HepG2 (cell line): ENCODE measurements around the gene MYL6. TPM values are rescaled to one million over a fixed set of nuclear protein-coding genes. Genes with fewer than 3 reads are reported as not detected.

Experiments used
- ARHGAP35 ChIP-seq: sonication (generic); formaldehyde crosslinking; IDR thresholded peaks from 2 replicates; pipeline ENCODE4 v1.9.0; 2022; ENCODE audit warnings: mild to moderate bottlenecking, inconsistent platforms, moderate library complexity, missing genetic modification reagents, borderline replicate concordance
- CEBPB ChIP-seq: IDR thresholded peaks from 2 replicates; pipeline ENCODE4 v1.6.1; 2011; ENCODE audit warnings: low read depth, low read length, improper control_type of control experiment, borderline replicate concordance
- DNMT3B ChIP-seq: conservative IDR thresholded peaks from 2 replicates; pipeline ENCODE4 v1.6.1; 2016; ENCODE audit warnings: missing biosample characterization, control low read depth
- GTF3A ChIP-seq: sonication (generic); formaldehyde crosslinking; conservative IDR thresholded peaks from 2 replicates; pipeline ENCODE4 v1.4.0; 2020; ENCODE audit warnings: mild to moderate bottlenecking, missing genetic modification reagents
- HMG20B ChIP-seq: conservative IDR thresholded peaks from 2 replicates; pipeline ENCODE4 v1.6.1; 2016; ENCODE audit warnings: missing genetic modification reagents, missing compliant biosample characterization
- KAT7 ChIP-seq: IDR thresholded peaks from 2 replicates; pipeline ENCODE4 v1.6.1; 2018; ENCODE audit warnings: borderline replicate concordance, missing compliant biosample characterization
- KAT8 ChIP-seq: IDR thresholded peaks from 2 replicates; pipeline ENCODE4 v1.6.1; 2016; ENCODE audit warnings: missing genetic modification reagents, missing compliant biosample characterization
- MTA3 ChIP-seq: sonication (generic); formaldehyde crosslinking; IDR thresholded peaks from 2 replicates; pipeline ENCODE4 v1.4.0; 2020; ENCODE audit warnings: missing genetic modification reagents
- NCOR1 ChIP-seq: fragments of 200-600 bp; sonication (generic); IDR thresholded peaks from 2 replicates; pipeline ENCODE4 v1.7.0; 2017; ENCODE audit warnings: antibody characterized with exemption, low read length, borderline replicate concordance
- NFE2L2 ChIP-seq: fragments of 150-350 bp; IDR thresholded peaks from 2 replicates; pipeline ENCODE4 v1.6.1; 2014; ENCODE audit warnings: low read length
- NRL ChIP-seq: sonication (generic); formaldehyde crosslinking; IDR thresholded peaks from 2 replicates; pipeline ENCODE4 v1.5.0; 2020; ENCODE audit warnings: missing genetic modification reagents, mild to moderate bottlenecking, moderate library complexity, borderline replicate concordance
- ZNF121 ChIP-seq: sonication (generic); formaldehyde crosslinking; IDR thresholded peaks from 2 replicates; pipeline ENCODE4 v1.5.0; 2020; ENCODE audit warnings: mild to moderate bottlenecking, missing genetic modification reagents
- ZNF274 ChIP-seq: sonication (generic); formaldehyde crosslinking; IDR thresholded peaks from 2 replicates; pipeline ENCODE4 v1.5.1; 2020; ENCODE audit warnings: mild to moderate bottlenecking, missing genetic modification reagents
- ZNF350 ChIP-seq: sonication (generic); formaldehyde crosslinking; IDR thresholded peaks from 2 replicates; pipeline ENCODE4 v1.4.0; 2020; ENCODE audit warnings: mild to moderate bottlenecking, low read depth, missing genetic modification reagents, borderline replicate concordance
- ZNF446 ChIP-seq: sonication (generic); formaldehyde crosslinking; IDR thresholded peaks from 2 replicates; pipeline ENCODE4 v1.5.0; 2020; ENCODE audit warnings: mild to moderate bottlenecking, missing genetic modification reagents
- ZNF709 ChIP-seq: sonication (generic); formaldehyde crosslinking; IDR thresholded peaks from 2 replicates; pipeline ENCODE4 v1.5.0; 2020; ENCODE audit warnings: mild to moderate bottlenecking, missing genetic modification reagents
- polyA plus RNA-seq, 8 experiments: library from polyadenylated mRNA; depleted of rRNA in 3 of 8; stranded (reverse) in 7 of 8; unstranded in 1 of 8; fragments of >200 nt; fragmentation: Illumina TruSeq in 4 of 8; extraction: Trizol in 4 of 8; gene quantifications; 2 replicates each; pipeline versions ENCODE4 v1.2.1 to v1.2.3, GENCODE V29; 2011 to 2016; ENCODE audit warnings: low read depth in 4 of 8, missing spikeins in 1 of 8, mixed read lengths in 1 of 8; ENCODE audit not compliant: insufficient read depth in 1 of 8
- total RNA-seq, 5 experiments: library from RNA; depleted of rRNA; stranded (reverse); fragments of >200 nt; fragmentation: Illumina TruSeq; extraction: Trizol; gene quantifications; 2 replicates each; pipeline ENCODE4 v1.2.3, GENCODE V29; 2016; ENCODE audit warnings: low read depth in 1 of 5
- TF ChIP-seq, protein P1 (sequence below): sonication (generic); formaldehyde crosslinking; IDR thresholded peaks from 2 replicates; pipeline ENCODE4 v1.8.0; 2022; ENCODE audit warnings: mild to moderate bottlenecking, missing genetic modification reagents, moderate library complexity
- TF ChIP-seq, protein P2 (sequence below): sonication (generic); formaldehyde crosslinking; conservative IDR thresholded peaks from 2 replicates; pipeline ENCODE4 v1.8.0; 2022; ENCODE audit warnings: mild to moderate bottlenecking, moderate library complexity, missing genetic modification reagents
- TF ChIP-seq, protein P3 (sequence below): fragments of 450-650 bp; IDR thresholded peaks from 2 replicates; pipeline ENCODE4 v1.6.1; 2016
- TF ChIP-seq, protein P4 (sequence below): IDR thresholded peaks from 2 replicates; pipeline ENCODE4 v1.6.1; 2016; ENCODE audit warnings: missing compliant biosample characterization, missing genetic modification reagents, borderline replicate concordance
- TF ChIP-seq, protein P5 (sequence below): sonication (generic); formaldehyde crosslinking; conservative IDR thresholded peaks from 2 replicates; pipeline ENCODE4 v1.4.0; 2020; ENCODE audit warnings: mild to moderate bottlenecking, missing genetic modification reagents, moderate library complexity

Gene MYL6
- total and polyA plus RNA-seq, 2 of the 13 experiments (the other 11 are each of a cell fraction or from before 2014, with no cell fraction given), result 1,127 to 1,192 TPM

DNA sequence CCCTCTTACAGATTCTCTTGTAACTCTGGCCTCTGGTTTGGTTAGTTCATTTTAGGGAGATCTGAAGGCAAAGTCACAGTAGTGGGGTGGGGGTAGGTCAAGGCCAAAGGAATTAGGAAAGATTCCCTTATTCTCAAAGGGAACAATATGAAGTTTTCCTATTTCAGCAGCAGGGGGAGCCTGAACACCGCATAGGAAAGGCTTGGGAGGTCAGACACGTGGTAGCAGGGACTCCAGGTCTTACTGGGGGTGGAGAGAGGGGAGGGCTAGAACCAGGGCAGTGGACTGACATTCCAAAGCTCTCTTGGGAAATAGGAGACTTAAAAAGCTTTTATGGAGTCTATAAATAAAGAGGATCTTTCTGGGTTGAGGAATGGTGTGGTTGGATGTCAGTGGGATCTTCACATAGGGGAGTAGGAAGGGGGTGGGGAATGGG, 38.8 kb upstream of the MYL6 start (continued):
- TF ChIP-seq, protein P1, sequence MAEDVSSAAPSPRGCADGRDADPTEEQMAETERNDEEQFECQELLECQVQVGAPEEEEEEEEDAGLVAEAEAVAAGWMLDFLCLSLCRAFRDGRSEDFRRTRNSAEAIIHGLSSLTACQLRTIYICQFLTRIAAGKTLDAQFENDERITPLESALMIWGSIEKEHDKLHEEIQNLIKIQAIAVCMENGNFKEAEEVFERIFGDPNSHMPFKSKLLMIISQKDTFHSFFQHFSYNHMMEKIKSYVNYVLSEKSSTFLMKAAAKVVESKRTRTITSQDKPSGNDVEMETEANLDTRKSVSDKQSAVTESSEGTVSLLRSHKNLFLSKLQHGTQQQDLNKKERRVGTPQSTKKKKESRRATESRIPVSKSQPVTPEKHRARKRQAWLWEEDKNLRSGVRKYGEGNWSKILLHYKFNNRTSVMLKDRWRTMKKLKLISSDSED (CRISPR knock-in tag), result no peak
- TF ChIP-seq KAT8 (CRISPR knock-in tag), result peak; percentile 29; the same call in 1 of the 2 replicates
- TF ChIP-seq HMG20B (CRISPR knock-in tag), result no peak
- TF ChIP-seq, protein P2, sequence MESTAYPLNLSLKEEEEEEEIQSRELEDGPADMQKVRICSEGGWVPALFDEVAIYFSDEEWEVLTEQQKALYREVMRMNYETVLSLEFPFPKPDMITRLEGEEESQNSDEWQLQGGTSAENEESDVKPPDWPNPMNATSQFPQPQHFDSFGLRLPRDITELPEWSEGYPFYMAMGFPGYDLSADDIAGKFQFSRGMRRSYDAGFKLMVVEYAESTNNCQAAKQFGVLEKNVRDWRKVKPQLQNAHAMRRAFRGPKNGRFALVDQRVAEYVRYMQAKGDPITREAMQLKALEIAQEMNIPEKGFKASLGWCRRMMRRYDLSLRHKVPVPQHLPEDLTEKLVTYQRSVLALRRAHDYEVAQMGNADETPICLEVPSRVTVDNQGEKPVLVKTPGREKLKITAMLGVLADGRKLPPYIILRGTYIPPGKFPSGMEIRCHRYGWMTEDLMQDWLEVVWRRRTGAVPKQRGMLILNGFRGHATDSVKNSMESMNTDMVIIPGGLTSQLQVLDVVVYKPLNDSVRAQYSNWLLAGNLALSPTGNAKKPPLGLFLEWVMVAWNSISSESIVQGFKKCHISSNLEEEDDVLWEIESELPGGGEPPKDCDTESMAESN, result no peak
- TF ChIP-seq, protein P3, sequence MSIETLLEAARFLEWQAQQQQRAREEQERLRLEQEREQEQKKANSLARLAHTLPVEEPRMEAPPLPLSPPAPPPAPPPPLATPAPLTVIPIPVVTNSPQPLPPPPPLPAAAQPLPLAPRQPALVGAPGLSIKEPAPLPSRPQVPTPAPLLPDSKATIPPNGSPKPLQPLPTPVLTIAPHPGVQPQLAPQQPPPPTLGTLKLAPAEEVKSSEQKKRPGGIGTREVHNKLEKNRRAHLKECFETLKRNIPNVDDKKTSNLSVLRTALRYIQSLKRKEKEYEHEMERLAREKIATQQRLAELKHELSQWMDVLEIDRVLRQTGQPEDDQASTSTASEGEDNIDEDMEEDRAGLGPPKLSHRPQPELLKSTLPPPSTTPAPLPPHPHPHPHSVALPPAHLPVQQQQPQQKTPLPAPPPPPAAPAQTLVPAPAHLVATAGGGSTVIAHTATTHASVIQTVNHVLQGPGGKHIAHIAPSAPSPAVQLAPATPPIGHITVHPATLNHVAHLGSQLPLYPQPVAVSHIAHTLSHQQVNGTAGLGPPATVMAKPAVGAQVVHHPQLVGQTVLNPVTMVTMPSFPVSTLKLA, result peak; percentile 82
- TF ChIP-seq ZNF709 (CRISPR knock-in tag), result no peak
- TF ChIP-seq ZNF274 (CRISPR knock-in tag), result no peak
- TF ChIP-seq NCOR1, result no peak
- no peak; the same call in 1 of the 2 replicates for TF ChIP-seq DNMT3B (CRISPR knock-in tag)
- no peak for TF ChIP-seq NRL (CRISPR knock-in tag)
- TF ChIP-seq, protein P4, sequence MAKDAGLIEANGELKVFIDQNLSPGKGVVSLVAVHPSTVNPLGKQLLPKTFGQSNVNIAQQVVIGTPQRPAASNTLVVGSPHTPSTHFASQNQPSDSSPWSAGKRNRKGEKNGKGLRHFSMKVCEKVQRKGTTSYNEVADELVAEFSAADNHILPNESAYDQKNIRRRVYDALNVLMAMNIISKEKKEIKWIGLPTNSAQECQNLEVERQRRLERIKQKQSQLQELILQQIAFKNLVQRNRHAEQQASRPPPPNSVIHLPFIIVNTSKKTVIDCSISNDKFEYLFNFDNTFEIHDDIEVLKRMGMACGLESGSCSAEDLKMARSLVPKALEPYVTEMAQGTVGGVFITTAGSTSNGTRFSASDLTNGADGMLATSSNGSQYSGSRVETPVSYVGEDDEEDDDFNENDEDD (CRISPR knock-in tag), result peak; percentile 48; the same call in 1 of the 2 replicates
- TF ChIP-seq, protein P5, sequence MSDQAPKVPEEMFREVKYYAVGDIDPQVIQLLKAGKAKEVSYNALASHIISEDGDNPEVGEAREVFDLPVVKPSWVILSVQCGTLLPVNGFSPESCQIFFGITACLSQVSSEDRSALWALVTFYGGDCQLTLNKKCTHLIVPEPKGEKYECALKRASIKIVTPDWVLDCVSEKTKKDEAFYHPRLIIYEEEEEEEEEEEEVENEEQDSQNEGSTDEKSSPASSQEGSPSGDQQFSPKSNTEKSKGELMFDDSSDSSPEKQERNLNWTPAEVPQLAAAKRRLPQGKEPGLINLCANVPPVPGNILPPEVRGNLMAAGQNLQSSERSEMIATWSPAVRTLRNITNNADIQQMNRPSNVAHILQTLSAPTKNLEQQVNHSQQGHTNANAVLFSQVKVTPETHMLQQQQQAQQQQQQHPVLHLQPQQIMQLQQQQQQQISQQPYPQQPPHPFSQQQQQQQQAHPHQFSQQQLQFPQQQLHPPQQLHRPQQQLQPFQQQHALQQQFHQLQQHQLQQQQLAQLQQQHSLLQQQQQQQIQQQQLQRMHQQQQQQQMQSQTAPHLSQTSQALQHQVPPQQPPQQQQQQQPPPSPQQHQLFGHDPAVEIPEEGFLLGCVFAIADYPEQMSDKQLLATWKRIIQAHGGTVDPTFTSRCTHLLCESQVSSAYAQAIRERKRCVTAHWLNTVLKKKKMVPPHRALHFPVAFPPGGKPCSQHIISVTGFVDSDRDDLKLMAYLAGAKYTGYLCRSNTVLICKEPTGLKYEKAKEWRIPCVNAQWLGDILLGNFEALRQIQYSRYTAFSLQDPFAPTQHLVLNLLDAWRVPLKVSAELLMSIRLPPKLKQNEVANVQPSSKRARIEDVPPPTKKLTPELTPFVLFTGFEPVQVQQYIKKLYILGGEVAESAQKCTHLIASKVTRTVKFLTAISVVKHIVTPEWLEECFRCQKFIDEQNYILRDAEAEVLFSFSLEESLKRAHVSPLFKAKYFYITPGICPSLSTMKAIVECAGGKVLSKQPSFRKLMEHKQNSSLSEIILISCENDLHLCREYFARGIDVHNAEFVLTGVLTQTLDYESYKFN (CRISPR knock-in tag), result peak; percentile 43
- TF ChIP-seq NFE2L2, result no peak
- TF ChIP-seq KAT7 (CRISPR knock-in tag), result no peak
- no peak for TF ChIP-seq GTF3A
- no peak for TF ChIP-seq ARHGAP35 (CRISPR knock-in tag)
- no peak for TF ChIP-seq ZNF121 (CRISPR knock-in tag)
- no peak for TF ChIP-seq MTA3 (CRISPR knock-in tag)
- TF ChIP-seq ZNF350, result no peak
- no peak for TF ChIP-seq ZNF446 (CRISPR knock-in tag)
- peak; percentile 19; the same call in 1 of the 2 replicates for TF ChIP-seq CEBPB
